Natural killer cell treated with Interleukin-12 subunit alpha and Interleukin-12 subunit beta and Interleukin-15 and Interleukin-18, amount 100 ng/mL, for 72 hours (primary cell): ENCODE results near the gene GASK1A. TPM values are rescaled to one million over a fixed set of nuclear protein-coding genes. Genes with fewer than 3 reads are reported as not detected.
A peak's percentile ranks its signal among the peaks of the same experiment; 100 is the strongest.
"Not testable (repeated sequence)": the region's sequence is repeated elsewhere in the genome, so short reads cannot be mapped to it uniquely, and the experiment has no call there.

Experiments
- ATAC-seq, 2 donors: fragments of 150-1000 bp; cut with Tn5 transposase in 1 of 2; sonication (Bioruptor Pico), chemical (Tn5 transposase) in 1 of 2; 2 replicates each; pipeline ENCODE4 v1.10.0; 2021
- DNase-seq: peaks from one replicate; pipeline ENCODE4 v3.0.0; 2022; ENCODE audit warnings: low spot score
- H3K27ac Mint-ChIP-seq, 2 donors: 1 replicate in 1 of 2; 2 replicates in 1 of 2; pipeline ENCODE4 v1.8.0; 2022; ENCODE audit warnings: mixed read lengths in 2 of 2, mild to moderate bottlenecking in 1 of 2, moderate library complexity in 1 of 2
- H3K27me3 Mint-ChIP-seq, 2 donors: 1 replicate in 1 of 2; 2 replicates in 1 of 2; pipeline ENCODE4 v1.8.0; 2022; ENCODE audit warnings: mixed read lengths in 2 of 2
- H3K36me3 Mint-ChIP-seq: one replicate; pipeline ENCODE4 v1.8.0; 2022; ENCODE audit warnings: mixed read lengths
- H3K4me1 Mint-ChIP-seq, 2 donors: 1 replicate in 1 of 2; 2 replicates in 1 of 2; pipeline ENCODE4 v1.8.0; 2022; ENCODE audit warnings: low read depth in 2 of 2, mixed read lengths in 2 of 2, mild to moderate bottlenecking in 1 of 2
- H3K4me3 Mint-ChIP-seq: one replicate; pipeline ENCODE4 v1.8.0; 2022; ENCODE audit warnings: mixed read lengths
- H3K9me3 Mint-ChIP-seq: 2 replicates; pipeline ENCODE4 v1.8.0; 2022; ENCODE audit warnings: mixed read lengths
- total RNA-seq, 2 donors: library from RNA; stranded (reverse); gene quantifications; one replicate each; pipeline ENCODE4 v1.2.3, GENCODE V29; 2022

GASK1A gene
- total RNA-seq, 2 donors from 2014 or later: 0.29 TPM; not detected in 1

DNA sequence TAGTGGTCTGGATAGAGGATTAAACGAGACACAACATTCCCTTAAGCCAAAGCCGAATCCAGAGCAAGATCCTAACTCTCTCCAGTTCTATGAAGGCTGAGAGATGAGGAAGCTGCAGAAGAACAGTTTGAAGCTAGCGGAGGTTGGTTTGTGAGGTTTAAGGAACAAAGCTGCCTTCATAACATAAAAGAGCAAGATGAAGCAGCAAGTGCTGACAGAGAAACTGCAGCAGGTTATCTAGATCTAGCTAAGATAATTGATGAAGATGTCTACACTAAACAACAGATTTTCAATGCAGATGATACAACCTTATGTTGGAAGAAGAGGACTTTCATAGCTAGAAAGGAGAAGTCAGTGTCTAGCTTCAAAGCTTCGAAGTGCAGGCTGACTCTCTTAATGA, 14.8 kb upstream of the GASK1A start:
- H3K27ac Mint-ChIP-seq: no peak overlapping the region
- ATAC-seq: no peak
- no peaks in the 10 kb centered on the region for H3K36me3 Mint-ChIP-seq
- DNase-seq: no peak
- H3K9me3 Mint-ChIP-seq: no peaks in the 10 kb centered on the region
- no peak overlapping the region for H3K4me3 Mint-ChIP-seq
- H3K27me3 Mint-ChIP-seq: peaks cover 12 to 18% of the 10 kb centered on the region in 2 donors
- peaks cover 2 to 5% of the 10 kb centered on the region in 2 donors for H3K4me1 Mint-ChIP-seq

GRCh38 chr3:42970557-42970956, 8.6 kb upstream of the GASK1A start:
- ATAC-seq: no peak
- no peaks in the 10 kb centered on the region for H3K4me1 Mint-ChIP-seq

GRCh38 chr3:42970976-42971772, 7.9 kb upstream of the GASK1A start:
- no peak overlapping the region for H3K27ac Mint-ChIP-seq
- peaks cover 4% of the 10 kb centered on the region for H3K9me3 Mint-ChIP-seq
- peaks cover 15 to 23% of the 10 kb centered on the region in 2 donors for H3K27me3 Mint-ChIP-seq
- no peak overlapping the region for H3K4me3 Mint-ChIP-seq
- peaks cover 22% of the 10 kb centered on the region for H3K36me3 Mint-ChIP-seq
- no peak for DNase-seq
- no peaks in the 10 kb centered on the region for H3K4me1 Mint-ChIP-seq
- ATAC-seq: no peak

More at GRCh38 chr3:42970557-42970956, 8.6 kb upstream of the GASK1A start:
- H3K4me3 Mint-ChIP-seq: no peak overlapping the region
- no peak for DNase-seq
- peaks cover 10 to 17% of the 10 kb centered on the region in 2 donors for H3K27me3 Mint-ChIP-seq
- H3K27ac Mint-ChIP-seq: no peak overlapping the region
- H3K36me3 Mint-ChIP-seq: peaks cover 18% of the 10 kb centered on the region
- peaks cover 4% of the 10 kb centered on the region for H3K9me3 Mint-ChIP-seq

DNA sequence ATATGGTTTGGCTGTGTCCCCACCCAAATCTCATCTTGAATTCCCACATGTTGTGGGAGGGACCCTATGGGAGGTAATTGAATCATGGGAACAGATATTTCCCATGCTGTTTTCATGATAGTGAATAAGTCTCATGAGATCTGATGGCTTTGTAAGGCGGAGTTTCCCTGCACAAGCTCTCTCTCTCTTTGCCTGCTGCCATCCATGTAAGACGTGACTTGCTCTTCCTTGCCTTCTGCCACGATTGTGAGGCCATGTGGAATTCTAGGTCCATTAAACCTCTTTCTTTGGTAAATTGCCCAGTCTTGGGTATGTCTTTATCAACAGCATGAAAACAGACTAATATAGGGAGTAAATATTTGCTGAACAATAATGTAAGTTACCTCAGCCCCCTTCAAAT, 4.2 kb upstream of the GASK1A start:
- H3K4me3 Mint-ChIP-seq: not testable (repeated sequence)

GRCh38 chr3:42975456-42975855, 3.7 kb upstream of the GASK1A start:
- peaks cover 4% of the 10 kb centered on the region for H3K9me3 Mint-ChIP-seq
- no peak overlapping the region for H3K4me3 Mint-ChIP-seq
- DNase-seq: no peak
- H3K4me1 Mint-ChIP-seq: peaks cover 0 to 5% of the 10 kb centered on the region in 2 donors
- H3K27me3 Mint-ChIP-seq: peaks cover 30 to 47% of the 10 kb centered on the region in 2 donors
- H3K36me3 Mint-ChIP-seq: peaks cover 22% of the 10 kb centered on the region
- H3K27ac Mint-ChIP-seq: no peak overlapping the region
- no peak for ATAC-seq

More for the DNA sequence above, 4.2 kb upstream of the GASK1A start:
- not testable (repeated sequence) for ATAC-seq, H3K4me1 Mint-ChIP-seq, H3K27ac Mint-ChIP-seq, H3K9me3 Mint-ChIP-seq, DNase-seq
- Mint-ChIP-seq H3K27me3 (peaks cover 25 to 47% of the 10 kb centered on the region in 2 donors), H3K36me3 (peaks cover 22% of the 10 kb centered on the region)

GRCh38 chr3:42975955-42976354, 3.2 kb upstream of the GASK1A start:
- Mint-ChIP-seq H3K4me3 (no peak overlapping the region), H3K36me3 (peaks cover 22% of the 10 kb centered on the region), H3K27ac (no peak overlapping the region), H3K9me3 (peaks cover 4% of the 10 kb centered on the region), H3K4me1 (peaks cover 0 to 5% of the 10 kb centered on the region in 2 donors), H3K27me3 (peaks cover 35 to 48% of the 10 kb centered on the region in 2 donors)
- ATAC-seq (no peak), DNase-seq (no peak)

DNA sequence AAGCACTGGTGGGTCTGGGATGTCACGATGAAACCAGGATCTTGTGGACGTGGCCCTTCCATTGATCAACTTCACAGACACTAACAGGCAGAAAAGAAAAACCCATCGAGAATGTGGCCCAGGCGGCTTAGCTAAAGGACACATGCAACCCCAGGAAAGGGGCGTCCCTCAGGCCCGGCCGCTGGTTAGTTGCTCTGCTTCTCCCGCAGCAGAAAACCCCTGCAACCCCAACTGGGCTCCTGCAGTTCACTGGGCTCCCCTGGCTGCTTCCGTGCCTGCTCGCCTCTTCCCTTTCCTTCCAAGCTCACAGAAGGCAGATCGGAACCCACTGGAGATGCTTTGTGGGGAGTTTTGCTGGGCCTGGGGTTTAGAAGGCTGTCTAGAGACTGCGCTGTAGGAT, 1.1 kb downstream of the GASK1A start:
- Mint-ChIP-seq H3K36me3 (peaks cover 7% of the 10 kb centered on the region), H3K9me3 (no peaks in the 10 kb centered on the region), H3K27me3 (peaks cover 44 to 48% of the 10 kb centered on the region in 2 donors), H3K27ac (no peak overlapping the region), H3K4me1 (peaks cover 0 to 5% of the 10 kb centered on the region in 2 donors), H3K4me3 (peak overlapping the region; percentile 19)
- ATAC-seq (no peak), DNase-seq (no peak)

DNA sequence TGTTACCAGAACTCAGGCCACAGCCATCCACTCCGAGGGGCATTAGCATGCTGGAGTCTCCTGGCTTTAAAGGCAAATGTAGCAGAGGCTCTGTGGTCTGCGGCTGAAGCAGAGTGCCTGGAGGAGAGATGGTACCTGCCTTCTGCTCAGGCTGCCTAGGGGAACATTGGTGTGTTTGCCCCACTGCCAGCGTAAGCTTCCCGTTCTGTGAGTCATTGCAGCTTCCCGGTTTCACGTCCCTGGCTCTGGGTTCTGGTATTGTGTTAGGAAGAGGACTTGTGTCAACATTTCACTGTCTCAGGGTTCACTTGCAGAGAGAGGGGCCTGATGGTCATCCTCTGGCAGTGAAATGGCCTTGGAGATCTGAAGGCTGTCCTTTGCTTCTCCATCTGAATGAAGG, 1.8 kb downstream of the GASK1A start:
- no peak overlapping the region for H3K27ac Mint-ChIP-seq
- peaks cover 39 to 41% of the 10 kb centered on the region in 2 donors for H3K27me3 Mint-ChIP-seq
- DNase-seq (no peak), ATAC-seq (no peak)
- peaks cover 0 to 5% of the 10 kb centered on the region in 2 donors for H3K4me1 Mint-ChIP-seq
- no peak overlapping the region for H3K4me3 Mint-ChIP-seq
- no peaks in the 10 kb centered on the region for H3K9me3 Mint-ChIP-seq
- H3K36me3 Mint-ChIP-seq: peaks cover under 1% of the 10 kb centered on the region

DNA sequence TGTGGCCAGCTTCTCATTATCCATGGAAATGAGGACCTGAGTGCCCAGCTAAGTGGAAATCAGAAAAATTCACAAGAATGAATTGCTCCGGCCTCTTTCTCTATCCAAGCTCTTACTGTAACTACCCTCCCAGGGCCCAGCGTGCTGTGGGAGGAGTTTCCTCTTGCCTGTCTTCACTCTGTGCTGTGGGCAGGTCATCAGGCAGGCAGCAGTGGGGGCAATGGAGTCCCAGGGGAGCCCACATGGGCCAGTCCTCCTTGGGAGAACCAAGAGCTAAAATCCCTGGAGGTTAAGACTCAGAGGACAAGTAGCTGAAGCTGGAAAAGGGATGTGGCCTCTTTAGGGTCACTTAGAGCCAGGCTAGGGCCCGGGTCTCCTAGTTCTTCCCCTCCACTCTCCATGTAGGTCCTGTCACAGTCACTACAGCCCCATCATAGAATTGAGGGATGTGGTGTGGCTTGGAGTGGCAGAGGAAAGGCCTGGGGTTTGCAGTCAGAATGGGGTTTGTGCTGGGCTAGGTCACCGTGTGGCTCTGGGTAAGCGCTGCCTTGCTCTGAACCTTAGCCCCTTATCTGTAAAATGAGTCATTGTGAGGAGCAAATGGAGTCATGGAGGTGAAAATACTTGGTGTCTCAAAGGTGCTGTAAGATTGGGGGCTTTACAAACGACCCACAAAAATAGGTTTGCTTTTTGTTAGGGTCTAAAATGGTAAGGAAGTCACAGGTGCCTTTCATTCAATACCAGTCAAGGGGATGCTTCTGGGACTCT, 3.7 kb downstream of the GASK1A start:
- DNase-seq (no peak), ATAC-seq (no peak)
- Mint-ChIP-seq H3K4me3 (no peak overlapping the region), H3K36me3 (no peaks in the 10 kb centered on the region), H3K9me3 (no peaks in the 10 kb centered on the region), H3K27me3 (peaks cover 26 to 36% of the 10 kb centered on the region in 2 donors), H3K4me1 (peaks cover 0 to 5% of the 10 kb centered on the region in 2 donors), H3K27ac (no peak overlapping the region)

- ATAC-seq (no peak), DNase-seq (no peak)
- Mint-ChIP-seq H3K4me3 (no peak overlapping the region), H3K36me3 (no peaks in the 10 kb centered on the region), H3K4me1 (peaks cover 0 to 1% of the 10 kb centered on the region in 2 donors), H3K27ac (no peak overlapping the region), H3K27me3 (peaks cover 15 to 29% of the 10 kb centered on the region in 2 donors), H3K9me3 (no peaks in the 10 kb centered on the region)
These were observed 4.8 kb downstream of the GASK1A start for GRCh38 chr3:42983927-42984326.

GRCh38 chr3:42984701-42985100, 5.6 kb downstream of the GASK1A start:
- ATAC-seq (no peak), DNase-seq (no peak)
- Mint-ChIP-seq H3K27me3 (peaks cover 14 to 28% of the 10 kb centered on the region in 2 donors), H3K4me1 (no peaks in the 10 kb centered on the region), H3K27ac (no peak overlapping the region), H3K4me3 (no peak overlapping the region), H3K36me3 (no peaks in the 10 kb centered on the region), H3K9me3 (no peaks in the 10 kb centered on the region)

DNA sequence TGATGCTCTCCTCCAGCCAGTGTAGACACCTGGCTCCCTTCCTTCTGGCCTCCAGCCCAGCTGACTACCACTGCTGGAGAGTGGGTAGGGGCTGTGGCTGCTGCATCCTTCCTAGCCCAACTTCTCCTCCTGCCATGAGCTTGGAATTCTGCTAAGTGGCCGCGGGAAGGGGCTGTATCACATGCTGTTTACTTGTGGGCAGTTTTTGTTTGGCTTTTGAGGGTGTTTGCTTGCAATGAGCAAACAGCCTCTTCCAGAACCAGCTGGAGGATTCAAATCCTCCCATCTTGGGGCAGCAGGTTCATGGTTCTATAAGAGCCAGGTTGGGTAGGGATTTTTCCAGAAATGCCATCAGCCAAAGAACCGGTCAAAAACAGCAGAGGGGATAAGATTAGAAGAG, 9.0 kb downstream of the GASK1A start:
- Mint-ChIP-seq H3K4me1 (peaks cover 0 to 3% of the 10 kb centered on the region in 2 donors), H3K36me3 (no peaks in the 10 kb centered on the region)

DNA sequence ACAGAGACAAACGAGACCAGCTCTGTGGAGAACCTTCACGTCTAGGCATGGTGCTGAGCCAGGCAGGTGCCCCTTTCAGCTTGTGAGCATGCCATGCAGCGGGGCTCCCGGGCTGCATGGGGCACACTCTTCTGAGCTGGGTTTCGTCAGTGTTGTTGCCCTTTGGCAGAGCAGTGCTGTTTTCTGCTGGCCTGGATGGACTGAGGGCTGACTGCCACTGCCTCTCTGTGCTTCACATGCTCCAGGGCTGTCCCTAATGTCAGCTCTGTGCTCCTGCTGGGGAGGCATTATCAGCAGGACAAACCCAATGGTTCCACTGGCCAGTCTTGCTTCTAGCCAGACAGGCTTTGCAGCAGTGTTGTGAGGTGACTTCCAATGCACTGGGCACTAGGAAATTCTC, 9.5 kb downstream of the GASK1A start:
- peaks cover 0 to 3% of the 10 kb centered on the region in 2 donors for H3K4me1 Mint-ChIP-seq

More for the DNA sequence above, 9.0 kb downstream of the GASK1A start:
- ATAC-seq (no peak), DNase-seq (no peak)
- Mint-ChIP-seq H3K9me3 (no peaks in the 10 kb centered on the region), H3K4me3 (no peak overlapping the region), H3K27me3 (peaks cover 0 to 17% of the 10 kb centered on the region in 2 donors), H3K27ac (no peak overlapping the region)

More for the DNA sequence above, 9.5 kb downstream of the GASK1A start:
- DNase-seq: no peak
- H3K9me3 Mint-ChIP-seq: no peaks in the 10 kb centered on the region
- H3K36me3 Mint-ChIP-seq: no peaks in the 10 kb centered on the region
- peak in 1 of 2 donors; percentile 43 for ATAC-seq
- no peak overlapping the region for H3K27ac Mint-ChIP-seq
- peaks cover 0 to 17% of the 10 kb centered on the region in 2 donors for H3K27me3 Mint-ChIP-seq
- no peak overlapping the region for H3K4me3 Mint-ChIP-seq
